HepG2 (cell line): ENCODE measurements around the gene ITK. TPM values are rescaled to one million over a fixed set of nuclear protein-coding genes. Genes with fewer than 3 reads are reported as not detected.

Experiments used
- GFI1 ChIP-seq: sonication (generic); formaldehyde crosslinking; IDR thresholded peaks from 2 replicates; pipeline ENCODE4 v1.5.0; 2020; ENCODE audit warnings: missing genetic modification reagents, mild to moderate bottlenecking, borderline replicate concordance
- GLI4 ChIP-seq: sonication (generic); formaldehyde crosslinking; IDR thresholded peaks from 2 replicates; pipeline ENCODE4 v1.5.1; 2020; ENCODE audit warnings: missing genetic modification reagents, mild to moderate bottlenecking, moderate library complexity, borderline replicate concordance
- GTF3A ChIP-seq: sonication (generic); formaldehyde crosslinking; conservative IDR thresholded peaks from 2 replicates; pipeline ENCODE4 v1.4.0; 2020; ENCODE audit warnings: mild to moderate bottlenecking, missing genetic modification reagents
- HNRNPLL ChIP-seq: fragments of 200-400 bp; formaldehyde crosslinking; IDR thresholded peaks from 2 replicates; pipeline ENCODE4 v1.6.1; 2017; ENCODE audit warnings: mild to moderate bottlenecking, low read depth, low read length; ENCODE audit not compliant: poor library complexity, severe bottlenecking
- HOXA3 ChIP-seq: sonication (generic); formaldehyde crosslinking; IDR thresholded peaks from 2 replicates; pipeline ENCODE4 v1.5.0; 2020; ENCODE audit warnings: missing genetic modification reagents
- MAFG ChIP-seq: sonication (generic); formaldehyde crosslinking; IDR thresholded peaks from 2 replicates; pipeline ENCODE4 v1.5.1; 2020; ENCODE audit warnings: mild to moderate bottlenecking, missing genetic modification reagents
- PCBP1 ChIP-seq: fragments of 200-400 bp; formaldehyde crosslinking; IDR thresholded peaks from 2 replicates; pipeline ENCODE4 v1.6.1; 2017; ENCODE audit warnings: mild to moderate bottlenecking, low read depth, low read length, borderline replicate concordance
- SAFB2 ChIP-seq: sonication (generic); formaldehyde crosslinking; IDR thresholded peaks from 2 replicates; pipeline ENCODE4 v1.5.1; 2020; ENCODE audit warnings: missing genetic modification reagents, low read depth, mild to moderate bottlenecking, borderline replicate concordance
- SYNCRIP ChIP-seq: fragments of 200-400 bp; formaldehyde crosslinking; IDR thresholded peaks from 2 replicates; pipeline ENCODE4 v1.6.1; 2018; ENCODE audit warnings: mild to moderate bottlenecking, low read depth, low read length; ENCODE audit not compliant: insufficient read depth
- ZC3H13 ChIP-seq: sonication (generic); formaldehyde crosslinking; IDR thresholded peaks from 2 replicates; pipeline ENCODE4 v1.8.1; 2023; ENCODE audit warnings: mild to moderate bottlenecking, missing genetic modification reagents, moderate library complexity
- ZFP90 ChIP-seq: sonication (generic); formaldehyde crosslinking; IDR thresholded peaks from 2 replicates; pipeline ENCODE4 v1.8.0; 2022; ENCODE audit warnings: missing genetic modification reagents, mild to moderate bottlenecking, inconsistent platforms, borderline replicate concordance
- ZNF326 ChIP-seq: sonication (generic); formaldehyde crosslinking; IDR thresholded peaks from 2 replicates; pipeline ENCODE4 v1.4.0; 2020; ENCODE audit warnings: missing genetic modification reagents, borderline replicate concordance
- ZNF451 ChIP-seq: sonication (generic); formaldehyde crosslinking; IDR thresholded peaks from 2 replicates; pipeline ENCODE4 v1.5.0; 2020; ENCODE audit warnings: mild to moderate bottlenecking, missing genetic modification reagents
- ZNF644 ChIP-seq: IDR thresholded peaks from 2 replicates; pipeline ENCODE4 v1.6.1; 2016; ENCODE audit warnings: low read depth
- polyA plus RNA-seq, 8 experiments: library from polyadenylated mRNA; depleted of rRNA in 3 of 8; stranded (reverse) in 7 of 8; unstranded in 1 of 8; fragments of >200 nt; fragmentation: Illumina TruSeq in 4 of 8; extraction: Trizol in 4 of 8; gene quantifications; 2 replicates each; pipeline versions ENCODE4 v1.2.1 to v1.2.3, GENCODE V29; 2011 to 2016; ENCODE audit warnings: low read depth in 4 of 8, missing spikeins in 1 of 8, mixed read lengths in 1 of 8; ENCODE audit not compliant: insufficient read depth in 1 of 8
- total RNA-seq, 5 experiments: library from RNA; depleted of rRNA; stranded (reverse); fragments of >200 nt; fragmentation: Illumina TruSeq; extraction: Trizol; gene quantifications; 2 replicates each; pipeline ENCODE4 v1.2.3, GENCODE V29; 2016; ENCODE audit warnings: low read depth in 1 of 5
- TF ChIP-seq, protein P1 (sequence below): sonication (generic); formaldehyde crosslinking; IDR thresholded peaks from 2 replicates; pipeline ENCODE4 v1.4.0; 2020; ENCODE audit warnings: missing genetic modification reagents
- TF ChIP-seq, protein P2 (sequence below): sonication (generic); formaldehyde crosslinking; IDR thresholded peaks from 2 replicates; pipeline ENCODE4 v1.4.0; 2020; ENCODE audit warnings: missing genetic modification reagents; ENCODE audit errors: not compliant biosample characterization
- TF ChIP-seq, protein P3 (sequence below): sonication (generic); formaldehyde crosslinking; conservative IDR thresholded peaks from 2 replicates; pipeline ENCODE4 v1.4.0; 2020; ENCODE audit warnings: missing genetic modification reagents
- TF ChIP-seq, protein P4 (sequence below), 2 experiments: IDR thresholded peaks; 2 replicates each; pipeline ENCODE4 v1.6.1; 2011 to 2012; ENCODE audit warnings: low read length in 2 of 2, borderline replicate concordance in 1 of 2, low read depth in 1 of 2, mild to moderate bottlenecking in 1 of 2, moderate library complexity in 1 of 2

Gene ITK
- total and polyA plus RNA-seq, 2 of the 13 experiments (the other 11 are each of a cell fraction or from before 2014, with no cell fraction given), result 0.01 TPM; not detected in 1

DNA sequence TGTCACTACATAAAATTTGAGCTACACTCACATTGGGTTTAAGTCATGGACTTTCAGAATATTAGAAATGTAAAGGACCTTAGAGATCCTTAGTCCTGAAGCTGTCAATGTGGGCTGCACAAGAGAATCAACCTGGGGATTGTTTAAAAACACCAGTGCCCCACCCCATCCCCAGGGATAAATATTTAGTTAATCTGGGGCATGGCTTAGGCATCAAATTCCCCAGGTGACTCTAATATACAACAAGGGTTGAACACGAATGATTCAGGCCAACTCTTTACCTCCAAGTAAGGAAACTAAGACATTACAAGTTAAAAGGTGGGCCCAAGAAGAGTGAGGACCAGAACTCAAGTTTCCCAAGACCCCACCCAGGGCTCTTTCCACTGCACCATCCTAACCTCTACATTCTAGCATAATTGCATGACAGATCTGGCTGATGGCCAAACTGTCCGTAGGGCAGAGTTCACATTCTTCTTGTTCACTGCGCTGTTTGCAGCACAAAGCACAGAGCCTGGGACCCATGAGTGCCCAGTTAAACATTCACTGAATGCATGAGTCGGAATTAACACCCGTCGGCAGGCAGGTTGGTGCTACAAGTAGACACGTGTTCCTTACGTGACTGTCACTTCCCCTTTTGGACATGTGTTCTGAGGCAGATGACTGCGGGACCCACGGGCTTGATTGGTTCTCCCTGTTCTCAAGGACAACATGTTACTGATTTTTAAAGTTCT lies 110.5 kb downstream of the ITK start (continued):
- TF ChIP-seq, protein P1, sequence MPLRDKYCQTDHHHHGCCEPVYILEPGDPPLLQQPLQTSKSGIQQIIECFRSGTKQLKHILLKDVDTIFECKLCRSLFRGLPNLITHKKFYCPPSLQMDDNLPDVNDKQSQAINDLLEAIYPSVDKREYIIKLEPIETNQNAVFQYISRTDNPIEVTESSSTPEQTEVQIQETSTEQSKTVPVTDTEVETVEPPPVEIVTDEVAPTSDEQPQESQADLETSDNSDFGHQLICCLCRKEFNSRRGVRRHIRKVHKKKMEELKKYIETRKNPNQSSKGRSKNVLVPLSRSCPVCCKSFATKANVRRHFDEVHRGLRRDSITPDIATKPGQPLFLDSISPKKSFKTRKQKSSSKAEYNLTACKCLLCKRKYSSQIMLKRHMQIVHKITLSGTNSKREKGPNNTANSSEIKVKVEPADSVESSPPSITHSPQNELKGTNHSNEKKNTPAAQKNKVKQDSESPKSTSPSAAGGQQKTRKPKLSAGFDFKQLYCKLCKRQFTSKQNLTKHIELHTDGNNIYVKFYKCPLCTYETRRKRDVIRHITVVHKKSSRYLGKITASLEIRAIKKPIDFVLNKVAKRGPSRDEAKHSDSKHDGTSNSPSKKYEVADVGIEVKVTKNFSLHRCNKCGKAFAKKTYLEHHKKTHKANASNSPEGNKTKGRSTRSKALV (CRISPR knock-in tag), result 0 out of 2 replicates have a peak, but pooled peaks have one; percentile 29
- TF ChIP-seq GTF3A (CRISPR knock-in tag) (no peak), HNRNPLL (no peak), GLI4 (CRISPR knock-in tag) (no peak; the same call in 1 of the 2 replicates), ZC3H13 (CRISPR knock-in tag) (peak; percentile 46; the same call in 1 of the 2 replicates), ZNF326 (CRISPR knock-in tag) (no peak), SYNCRIP (no peak), ZNF644 (CRISPR knock-in tag) (peak; percentile 87), PCBP1 (no peak), ZNF451 (CRISPR knock-in tag) (peak; percentile 78; the same call in 1 of the 2 replicates), ZFP90 (peak; percentile 40; the same call in 1 of the 2 replicates), GFI1 (CRISPR knock-in tag) (peak; percentile 71; the same call in 1 of the 2 replicates), MAFG (CRISPR knock-in tag) (no peak), SAFB2 (CRISPR knock-in tag) (no peak), HOXA3 (CRISPR knock-in tag) (peak; percentile 88)
- TF ChIP-seq, protein P2, sequence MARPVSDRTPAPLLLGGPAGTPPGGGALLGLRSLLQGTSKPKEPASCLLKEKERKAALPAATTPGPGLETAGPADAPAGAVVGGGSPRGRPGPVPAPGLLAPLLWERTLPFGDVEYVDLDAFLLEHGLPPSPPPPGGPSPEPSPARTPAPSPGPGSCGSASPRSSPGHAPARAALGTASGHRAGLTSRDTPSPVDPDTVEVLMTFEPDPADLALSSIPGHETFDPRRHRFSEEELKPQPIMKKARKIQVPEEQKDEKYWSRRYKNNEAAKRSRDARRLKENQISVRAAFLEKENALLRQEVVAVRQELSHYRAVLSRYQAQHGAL, result no peak
- TF ChIP-seq, protein P3, sequence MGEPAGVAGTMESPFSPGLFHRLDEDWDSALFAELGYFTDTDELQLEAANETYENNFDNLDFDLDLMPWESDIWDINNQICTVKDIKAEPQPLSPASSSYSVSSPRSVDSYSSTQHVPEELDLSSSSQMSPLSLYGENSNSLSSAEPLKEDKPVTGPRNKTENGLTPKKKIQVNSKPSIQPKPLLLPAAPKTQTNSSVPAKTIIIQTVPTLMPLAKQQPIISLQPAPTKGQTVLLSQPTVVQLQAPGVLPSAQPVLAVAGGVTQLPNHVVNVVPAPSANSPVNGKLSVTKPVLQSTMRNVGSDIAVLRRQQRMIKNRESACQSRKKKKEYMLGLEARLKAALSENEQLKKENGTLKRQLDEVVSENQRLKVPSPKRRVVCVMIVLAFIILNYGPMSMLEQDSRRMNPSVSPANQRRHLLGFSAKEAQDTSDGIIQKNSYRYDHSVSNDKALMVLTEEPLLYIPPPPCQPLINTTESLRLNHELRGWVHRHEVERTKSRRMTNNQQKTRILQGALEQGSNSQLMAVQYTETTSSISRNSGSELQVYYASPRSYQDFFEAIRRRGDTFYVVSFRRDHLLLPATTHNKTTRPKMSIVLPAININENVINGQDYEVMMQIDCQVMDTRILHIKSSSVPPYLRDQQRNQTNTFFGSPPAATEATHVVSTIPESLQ (CRISPR knock-in tag), result 0 out of 2 replicates have a peak, but pooled peaks have one; percentile 40
- TF ChIP-seq, protein P4, sequence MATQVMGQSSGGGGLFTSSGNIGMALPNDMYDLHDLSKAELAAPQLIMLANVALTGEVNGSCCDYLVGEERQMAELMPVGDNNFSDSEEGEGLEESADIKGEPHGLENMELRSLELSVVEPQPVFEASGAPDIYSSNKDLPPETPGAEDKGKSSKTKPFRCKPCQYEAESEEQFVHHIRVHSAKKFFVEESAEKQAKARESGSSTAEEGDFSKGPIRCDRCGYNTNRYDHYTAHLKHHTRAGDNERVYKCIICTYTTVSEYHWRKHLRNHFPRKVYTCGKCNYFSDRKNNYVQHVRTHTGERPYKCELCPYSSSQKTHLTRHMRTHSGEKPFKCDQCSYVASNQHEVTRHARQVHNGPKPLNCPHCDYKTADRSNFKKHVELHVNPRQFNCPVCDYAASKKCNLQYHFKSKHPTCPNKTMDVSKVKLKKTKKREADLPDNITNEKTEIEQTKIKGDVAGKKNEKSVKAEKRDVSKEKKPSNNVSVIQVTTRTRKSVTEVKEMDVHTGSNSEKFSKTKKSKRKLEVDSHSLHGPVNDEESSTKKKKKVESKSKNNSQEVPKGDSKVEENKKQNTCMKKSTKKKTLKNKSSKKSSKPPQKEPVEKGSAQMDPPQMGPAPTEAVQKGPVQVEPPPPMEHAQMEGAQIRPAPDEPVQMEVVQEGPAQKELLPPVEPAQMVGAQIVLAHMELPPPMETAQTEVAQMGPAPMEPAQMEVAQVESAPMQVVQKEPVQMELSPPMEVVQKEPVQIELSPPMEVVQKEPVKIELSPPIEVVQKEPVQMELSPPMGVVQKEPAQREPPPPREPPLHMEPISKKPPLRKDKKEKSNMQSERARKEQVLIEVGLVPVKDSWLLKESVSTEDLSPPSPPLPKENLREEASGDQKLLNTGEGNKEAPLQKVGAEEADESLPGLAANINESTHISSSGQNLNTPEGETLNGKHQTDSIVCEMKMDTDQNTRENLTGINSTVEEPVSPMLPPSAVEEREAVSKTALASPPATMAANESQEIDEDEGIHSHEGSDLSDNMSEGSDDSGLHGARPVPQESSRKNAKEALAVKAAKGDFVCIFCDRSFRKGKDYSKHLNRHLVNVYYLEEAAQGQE (IDR thresholded peaks at IDR 0.05; ENCODE audit: borderline replicate concordance in 1 of 2, low read depth in 1 of 2, low read length in 2 of 2), result no peak
